Bone marrow (tissue), 2 donors: ENCODE data around the gene PDE3B.
"Not testable (repeated sequence)": the region's sequence is repeated elsewhere in the genome, so short reads cannot be mapped to it uniquely, and the experiment has no call there.

Experiments used
- DNase-seq, 2 donors: peaks; one replicate each; lab custom pipeline; 2025; lab: John Stamatoyannopoulos, UW

PDE3B gene

DNA sequence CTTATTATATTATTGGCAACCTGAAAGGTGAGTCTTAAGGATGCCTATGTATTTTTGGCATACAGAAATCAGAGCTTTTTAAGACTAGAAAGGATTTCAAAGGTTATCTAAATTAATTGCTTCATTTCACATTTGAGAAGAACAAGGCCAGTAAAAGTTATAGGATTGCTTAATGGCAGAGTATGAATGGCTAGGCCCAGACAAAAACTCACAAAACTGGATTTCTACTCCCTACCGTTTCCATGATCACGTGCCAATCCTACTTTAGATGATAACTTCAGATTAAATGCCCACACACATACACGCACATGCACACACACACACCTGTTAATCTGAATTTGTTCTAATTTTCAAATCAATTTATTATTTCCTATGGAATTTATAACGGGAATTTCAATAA, 1.8 kb upstream of the PDE3B start:
- no peak for DNase-seq

DNA sequence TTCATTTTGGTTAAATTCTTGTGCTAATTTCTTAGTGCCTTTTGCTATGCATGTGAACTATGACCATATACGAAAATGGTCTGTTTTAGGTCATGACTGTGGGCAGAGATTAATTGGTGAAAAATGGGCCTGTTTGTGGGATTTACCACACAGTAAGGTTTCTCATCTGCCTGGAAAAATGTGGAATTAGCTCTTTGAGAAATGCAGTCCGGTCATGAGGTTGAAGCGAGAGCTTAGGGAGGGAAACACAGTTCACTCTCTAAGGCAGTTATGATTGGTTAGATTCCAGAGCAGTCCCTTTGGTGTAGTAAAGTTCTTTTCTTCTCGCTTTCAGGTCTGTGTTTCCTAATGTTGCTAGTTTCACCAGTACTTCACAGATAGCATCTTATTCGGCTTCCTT, 1.2 kb upstream of the PDE3B start:
- DNase-seq: no peak

DNA sequence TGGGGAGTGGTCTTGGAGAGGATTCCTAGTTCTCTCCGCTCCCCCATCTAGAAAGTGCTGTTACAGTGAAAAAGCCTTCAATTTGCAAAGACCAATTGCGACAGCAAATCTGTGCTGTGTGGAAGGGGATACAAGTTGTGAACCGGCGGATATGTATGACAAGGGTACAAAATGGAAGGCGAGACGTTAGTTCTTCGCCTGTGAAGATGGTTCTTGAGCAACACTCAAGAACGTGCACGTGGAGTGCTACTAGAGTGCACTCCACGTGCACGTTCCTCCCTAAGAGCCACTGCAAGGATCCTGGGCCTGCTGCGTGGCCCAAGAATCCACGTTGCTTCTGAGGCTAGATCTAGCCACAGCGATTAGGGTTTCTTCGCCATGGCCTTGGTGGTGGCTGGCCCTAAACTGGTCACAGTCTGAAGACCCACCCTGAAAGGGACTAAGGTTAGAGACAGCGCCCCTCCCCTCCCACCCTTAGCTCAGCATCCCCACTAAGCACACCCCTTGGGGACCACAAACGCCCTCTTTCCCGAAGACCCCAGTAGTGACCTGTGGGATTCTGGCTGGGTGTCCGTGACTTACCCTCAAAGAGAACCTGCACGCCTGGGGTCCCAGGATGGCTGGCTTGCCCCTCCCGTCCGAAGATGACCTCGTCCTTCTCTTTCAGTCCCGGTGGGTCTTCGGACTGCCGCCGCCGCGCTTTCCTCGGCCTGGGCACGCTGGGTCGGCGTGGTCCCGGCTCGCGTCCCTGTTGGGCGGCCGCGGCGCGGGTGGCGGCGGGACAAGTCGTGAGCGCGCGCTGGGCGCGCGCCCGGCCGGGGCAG, 519 bp upstream of the PDE3B start:
- no peak for DNase-seq

DNA sequence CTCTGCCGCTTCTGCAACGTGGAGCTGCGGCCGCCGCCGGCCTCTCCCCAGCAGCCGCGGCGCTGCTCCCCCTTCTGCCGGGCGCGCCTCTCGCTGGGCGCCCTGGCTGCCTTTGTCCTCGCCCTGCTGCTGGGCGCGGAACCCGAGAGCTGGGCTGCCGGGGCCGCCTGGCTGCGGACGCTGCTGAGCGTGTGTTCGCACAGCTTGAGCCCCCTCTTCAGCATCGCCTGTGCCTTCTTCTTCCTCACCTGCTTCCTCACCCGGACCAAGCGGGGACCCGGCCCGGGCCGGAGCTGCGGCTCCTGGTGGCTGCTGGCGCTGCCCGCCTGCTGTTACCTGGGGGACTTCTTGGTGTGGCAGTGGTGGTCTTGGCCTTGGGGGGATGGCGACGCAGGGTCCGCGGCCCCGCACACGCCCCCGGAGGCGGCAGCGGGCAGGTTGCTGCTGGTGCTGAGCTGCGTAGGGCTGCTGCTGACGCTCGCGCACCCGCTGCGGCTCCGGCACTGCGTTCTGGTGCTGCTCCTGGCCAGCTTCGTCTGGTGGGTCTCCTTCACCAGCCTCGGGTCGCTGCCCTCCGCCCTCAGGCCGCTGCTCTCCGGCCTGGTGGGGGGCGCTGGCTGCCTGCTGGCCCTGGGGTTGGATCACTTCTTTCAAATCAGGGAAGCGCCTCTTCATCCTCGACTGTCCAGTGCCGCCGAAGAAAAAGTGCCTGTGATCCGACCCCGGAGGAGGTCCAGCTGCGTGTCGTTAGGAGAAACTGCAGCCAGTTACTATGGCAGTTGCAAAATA, 816 bp downstream of the PDE3B start:
- peak; percentile 8 to 58 for DNase-seq

DNA sequence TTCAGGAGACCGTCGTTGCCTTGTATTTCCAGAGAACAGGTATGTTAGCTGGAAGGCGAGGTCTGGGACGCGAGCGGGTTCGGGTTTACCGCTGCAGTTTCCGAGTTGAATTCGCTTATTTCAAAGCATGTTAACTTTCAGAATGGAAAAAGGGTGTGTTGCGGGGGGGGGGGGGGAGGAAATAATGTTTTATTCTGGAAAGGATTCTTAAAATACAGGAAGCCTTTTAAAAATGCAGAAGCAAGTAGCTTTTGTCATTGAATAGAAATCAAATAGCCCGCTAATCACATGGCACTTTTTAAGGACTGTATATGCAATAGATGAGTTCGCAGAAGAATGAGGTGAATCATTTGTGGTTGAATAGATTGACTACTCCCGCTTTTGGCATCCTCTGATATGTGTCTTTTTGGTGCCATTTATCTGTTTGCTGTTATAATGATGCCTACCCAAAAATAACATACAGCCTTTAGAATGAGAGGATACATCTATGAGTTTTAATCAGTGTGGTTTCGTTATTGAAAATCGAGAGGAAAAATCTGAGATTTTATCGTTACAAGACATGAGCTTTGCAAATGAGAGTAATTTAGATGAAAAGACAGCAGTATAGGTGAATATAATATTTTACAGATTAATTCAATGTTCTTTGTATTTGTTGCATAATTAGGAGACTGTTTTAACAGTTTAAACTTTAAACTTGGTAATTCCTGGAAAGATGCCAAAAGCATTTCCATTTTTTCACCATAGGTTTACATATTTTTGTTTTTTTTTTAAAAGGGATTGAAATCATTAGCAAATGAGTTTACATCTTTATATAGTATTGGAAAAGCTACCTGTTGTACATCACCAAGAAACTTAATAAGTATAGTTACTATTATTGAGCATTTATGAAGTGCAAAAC, 1.7 kb downstream of the PDE3B start:
- peak; percentile 37 to 58 for DNase-seq

DNA sequence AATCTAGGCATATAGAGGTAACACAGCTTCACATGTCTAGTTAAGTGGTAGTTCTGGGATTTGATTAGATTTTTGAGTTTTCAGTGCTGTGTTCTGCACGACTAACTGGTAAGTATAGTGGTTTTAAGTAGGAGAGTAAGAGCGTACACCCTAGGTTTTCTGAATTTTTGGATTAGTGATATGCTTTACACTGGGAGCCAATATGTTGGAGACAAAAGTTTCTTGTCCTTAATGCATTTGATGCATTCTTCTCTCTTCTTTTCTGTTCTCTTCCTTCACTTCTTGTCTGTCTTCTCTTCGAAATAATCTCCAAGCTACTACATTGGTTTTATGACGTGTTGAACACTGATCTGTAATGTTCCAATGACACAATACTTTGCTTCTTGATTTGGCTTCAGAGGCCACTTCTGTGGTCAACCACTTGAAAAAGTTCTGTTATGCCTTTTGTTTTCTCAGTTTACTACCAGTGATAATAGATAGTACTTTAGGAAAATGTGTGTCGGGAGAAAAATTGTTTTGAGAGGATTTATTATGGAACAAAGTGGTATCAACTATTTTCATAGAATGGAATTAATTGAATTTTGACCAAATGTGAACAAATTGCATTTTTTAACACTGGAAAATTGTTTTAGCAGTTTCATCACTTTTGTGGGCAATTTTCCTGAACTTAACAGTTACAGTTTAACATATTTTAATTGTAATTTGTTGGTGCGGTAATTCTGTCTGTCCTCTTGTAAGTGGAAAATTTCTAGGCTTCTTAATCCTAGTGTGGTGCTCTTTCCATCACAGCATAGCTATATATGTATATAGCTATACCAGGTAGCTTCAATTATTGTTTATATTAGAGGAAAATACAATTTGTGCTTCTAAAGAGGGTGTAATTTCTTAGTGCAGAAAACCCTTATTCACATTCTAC, 2.6 kb downstream of the PDE3B start:
- peak in 1 of 2 donors; percentile 5 for DNase-seq

DNA sequence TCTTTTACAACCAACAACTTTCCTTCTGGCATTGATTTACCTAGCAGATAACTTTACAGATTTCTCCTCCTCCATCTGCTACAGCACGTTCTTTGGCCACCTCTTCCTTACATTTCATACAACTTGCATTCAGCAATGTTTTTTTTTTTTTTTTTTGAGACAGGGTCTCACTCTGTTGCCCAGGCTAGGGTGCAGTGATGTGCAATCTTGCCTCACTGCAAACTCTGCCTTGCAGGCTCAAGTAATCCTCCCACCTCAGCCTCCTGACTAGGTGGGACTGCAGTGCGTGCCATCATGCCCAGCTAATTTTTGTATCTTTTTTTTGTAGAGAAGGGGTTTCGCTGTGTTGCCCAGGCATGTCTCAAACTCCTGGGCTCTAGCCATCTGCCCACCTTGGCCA, 6.5 kb downstream of the PDE3B start:
- DNase-seq: no peak

DNA sequence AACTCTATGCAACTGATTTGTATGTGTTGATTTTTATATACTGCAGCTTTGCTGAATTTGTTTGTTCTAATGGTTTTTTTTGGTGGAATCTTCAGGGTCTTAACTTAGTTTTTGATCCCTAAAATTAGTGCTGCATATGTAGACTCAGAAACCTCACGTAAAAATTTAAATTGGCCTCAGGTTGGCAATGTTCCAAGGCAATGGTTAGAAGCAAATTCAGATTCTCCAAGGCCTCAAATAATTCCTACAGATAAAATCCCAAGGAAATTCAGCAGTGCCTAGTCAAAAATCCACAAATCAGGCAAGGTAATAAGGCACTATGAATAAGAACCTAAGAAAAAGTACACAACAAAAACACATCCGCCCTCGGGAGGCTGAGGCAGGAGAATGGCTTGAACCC, 9.5 kb downstream of the PDE3B start:
- DNase-seq: no peak

DNA sequence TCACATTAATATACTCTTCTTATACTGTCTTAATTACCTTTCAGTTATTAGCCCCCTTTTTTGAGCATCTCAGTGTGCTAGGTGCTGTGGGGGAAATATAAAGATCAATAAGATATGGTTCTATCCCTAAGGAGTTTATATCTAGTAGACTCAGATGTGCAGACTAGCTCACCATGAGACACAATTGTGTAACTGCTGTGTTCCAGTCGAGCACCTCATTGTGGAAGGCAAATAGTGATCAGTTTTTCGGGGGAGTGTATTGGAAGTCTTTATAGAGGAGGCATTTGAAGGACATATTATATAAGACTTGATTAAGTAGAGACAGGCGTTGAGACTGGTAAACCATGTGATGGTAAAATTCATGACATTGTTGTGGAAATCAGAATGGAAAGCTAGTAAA, 11.8 kb downstream of the PDE3B start:
- DNase-seq: no peak

DNA sequence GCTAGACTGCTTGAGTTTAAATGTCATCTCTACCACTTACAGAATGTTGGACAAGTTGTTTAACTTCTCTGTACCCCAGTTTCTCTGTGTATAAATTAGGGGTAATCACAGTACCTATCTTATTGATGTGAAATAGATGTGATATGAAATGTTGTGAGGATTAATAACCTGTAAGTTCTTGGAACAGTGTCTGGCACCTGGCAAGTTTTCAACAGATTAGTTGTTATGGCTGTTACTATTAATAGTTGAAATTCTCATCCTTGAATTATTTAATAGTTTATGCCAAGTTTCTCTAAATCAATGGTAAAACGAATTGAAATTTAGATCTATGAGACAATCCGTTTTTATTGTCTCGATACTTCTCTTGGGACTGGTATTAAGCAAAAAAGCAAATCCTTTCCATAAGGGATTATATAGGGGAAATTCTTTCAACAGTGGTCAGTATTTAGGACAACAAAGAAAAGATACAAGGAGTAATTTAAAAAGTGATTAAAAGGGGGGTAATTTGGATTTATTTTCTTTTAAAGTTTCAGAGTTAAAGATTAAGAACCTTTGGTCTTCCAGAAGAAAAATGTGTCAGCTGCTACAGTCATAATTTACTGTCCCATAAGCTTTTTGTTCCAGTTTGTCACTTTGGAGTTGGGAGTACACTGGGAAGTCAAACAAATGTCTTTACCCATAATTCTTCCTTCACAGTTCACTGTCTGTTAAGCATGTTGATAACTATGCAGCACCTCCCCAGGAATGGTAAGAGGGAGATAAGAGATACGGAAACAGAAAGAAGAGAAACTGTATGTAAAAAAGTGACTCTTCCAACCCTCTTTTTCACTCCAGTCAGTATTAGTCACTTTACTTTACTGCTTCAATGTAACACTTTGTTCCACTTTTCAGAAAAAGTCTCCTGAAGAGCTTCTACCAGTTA, 13.2 kb downstream of the PDE3B start:
- DNase-seq: peak in 1 of 2 donors; percentile 28

DNA sequence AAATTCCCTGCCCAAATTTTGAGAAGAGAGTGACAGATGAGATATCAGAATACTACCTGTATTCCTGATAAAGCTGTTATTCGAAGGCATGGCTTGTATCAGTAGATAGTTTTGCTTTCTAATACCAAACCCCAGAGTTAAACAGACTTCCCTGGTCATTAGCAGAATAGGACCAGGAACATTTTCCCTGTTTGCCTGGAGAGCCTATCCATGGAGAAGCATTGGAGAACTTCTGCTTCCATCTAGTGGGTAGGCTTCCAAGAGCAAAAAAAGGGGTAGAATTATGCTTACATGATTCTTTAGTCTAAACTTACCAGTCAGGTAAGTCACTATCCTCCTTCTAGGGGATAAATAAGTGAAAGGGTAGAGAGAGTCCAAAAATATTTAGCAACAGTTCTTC, 14.2 kb downstream of the PDE3B start:
- DNase-seq: no peak

DNA sequence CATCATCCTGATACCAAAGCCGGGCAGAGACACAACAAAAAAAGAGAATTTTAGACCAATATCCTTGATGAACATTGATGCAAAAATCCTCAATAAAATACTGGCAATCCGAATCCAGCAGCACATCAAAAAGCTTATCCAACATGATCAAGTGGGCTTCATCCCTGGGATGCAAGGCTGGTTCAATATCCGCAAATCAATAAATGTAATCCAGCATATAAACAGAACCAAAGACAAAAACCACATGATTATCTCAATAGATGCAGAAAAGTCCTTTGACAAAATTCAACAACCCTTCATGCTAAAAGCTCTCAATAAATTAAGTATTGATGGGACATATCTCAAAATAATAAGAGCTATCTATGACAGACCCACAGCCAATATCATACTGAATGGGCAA, 21.3 kb downstream of the PDE3B start:
- not testable (repeated sequence) for DNase-seq

DNA sequence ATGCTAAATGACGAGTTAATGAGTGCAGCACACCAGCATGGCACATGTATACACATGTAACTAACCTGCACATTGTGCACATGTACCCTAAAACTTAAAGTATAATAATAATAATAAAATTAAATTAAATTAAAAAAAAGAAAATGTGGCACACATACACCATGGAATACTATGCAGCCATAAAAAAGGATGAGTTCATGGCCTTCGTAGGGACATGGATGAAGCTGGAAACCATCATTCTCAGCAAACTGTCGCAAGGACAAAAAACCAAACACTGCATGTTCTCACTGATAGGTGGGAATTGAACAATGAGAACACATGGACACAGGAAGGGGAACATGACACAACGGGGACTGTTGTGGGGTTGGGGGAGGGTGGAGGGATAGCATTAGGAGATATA, 23.7 kb downstream of the PDE3B start:
- not testable (repeated sequence) for DNase-seq

DNA sequence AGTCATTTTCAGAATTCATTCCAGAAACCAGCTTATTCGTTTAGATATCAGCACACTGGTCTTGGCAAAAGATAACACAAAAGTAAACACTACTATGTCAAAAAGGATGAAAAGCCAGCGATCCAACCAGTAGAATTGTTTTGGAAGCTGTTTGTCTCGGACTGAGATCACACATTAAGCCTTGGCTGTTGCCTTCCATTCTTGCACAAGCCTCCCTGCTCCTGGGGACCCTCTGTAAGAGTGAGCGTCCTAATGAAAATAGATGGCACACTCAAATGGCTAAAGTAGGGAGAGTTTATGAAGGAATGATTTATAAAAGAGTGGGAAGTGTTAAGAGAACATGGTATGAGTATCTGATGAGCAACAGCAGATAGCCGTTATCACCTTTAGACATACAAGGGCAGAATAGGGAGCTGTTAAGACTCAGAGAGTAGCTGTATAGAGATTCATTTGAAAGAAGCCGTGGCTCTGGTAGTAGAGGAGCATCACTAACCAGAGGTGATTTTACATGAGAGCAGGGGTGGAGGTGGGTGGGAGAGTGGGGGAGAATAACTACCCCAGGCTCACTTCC, 25.2 kb downstream of the PDE3B start:
- DNase-seq: no peak

DNA sequence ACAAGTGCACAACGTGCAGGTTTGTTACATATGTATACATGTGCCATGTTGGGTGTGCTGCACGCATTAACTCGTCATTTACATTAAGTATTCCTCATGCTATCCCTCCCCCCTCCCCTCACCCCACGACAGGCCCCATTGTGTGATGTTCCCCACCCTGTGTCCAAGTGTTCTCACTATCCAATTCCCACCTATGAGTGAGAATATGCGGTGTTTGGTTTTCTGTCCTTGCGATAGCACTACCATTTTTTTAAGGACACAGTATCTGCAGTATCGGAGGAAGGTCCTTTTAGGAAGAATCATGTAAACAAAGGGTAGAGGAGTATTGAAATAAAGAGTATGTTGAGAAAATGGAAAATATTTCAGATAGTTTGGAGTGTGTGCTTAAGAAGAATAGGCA, 25.9 kb downstream of the PDE3B start:
- DNase-seq: no peak

DNA sequence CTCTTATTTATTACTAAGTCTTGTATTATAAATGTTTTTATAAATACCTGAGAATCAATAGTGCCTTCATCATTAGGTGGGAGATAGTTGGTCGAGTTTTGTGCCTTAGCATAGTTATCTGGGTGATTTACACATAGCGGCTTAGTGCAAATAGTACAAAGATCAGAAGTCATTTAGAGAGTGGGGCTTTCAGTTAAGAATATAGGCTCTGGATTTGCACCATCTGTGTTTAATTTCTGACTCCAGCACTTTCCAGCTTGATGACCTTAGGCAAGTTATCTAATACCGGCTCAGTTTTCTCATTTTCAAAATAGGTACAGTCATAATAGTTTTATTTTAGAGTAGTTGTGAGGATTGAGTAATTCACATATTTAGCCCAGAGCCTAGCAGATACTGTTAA, 26.4 kb downstream of the PDE3B start:
- DNase-seq: no peak

DNA sequence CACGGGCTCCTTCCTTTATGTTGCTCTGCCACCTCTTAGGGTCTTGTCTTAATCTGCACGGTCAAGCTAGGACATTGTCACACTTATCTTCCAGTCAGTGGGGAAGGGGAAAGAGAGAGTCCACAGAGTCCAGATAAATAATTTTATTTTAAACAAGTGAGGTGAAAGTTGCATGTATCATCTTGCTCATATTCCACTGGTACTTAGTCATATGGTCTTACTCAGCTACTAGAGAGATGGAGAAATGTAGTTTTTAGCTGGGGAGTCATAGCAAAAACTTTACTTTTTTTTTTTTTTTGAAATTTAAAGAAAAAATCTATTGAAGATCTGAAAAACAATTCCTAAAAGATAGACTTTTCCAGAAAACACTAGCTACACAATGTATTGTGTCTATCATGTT, 29.0 kb downstream of the PDE3B start:
- DNase-seq: no peak

DNA sequence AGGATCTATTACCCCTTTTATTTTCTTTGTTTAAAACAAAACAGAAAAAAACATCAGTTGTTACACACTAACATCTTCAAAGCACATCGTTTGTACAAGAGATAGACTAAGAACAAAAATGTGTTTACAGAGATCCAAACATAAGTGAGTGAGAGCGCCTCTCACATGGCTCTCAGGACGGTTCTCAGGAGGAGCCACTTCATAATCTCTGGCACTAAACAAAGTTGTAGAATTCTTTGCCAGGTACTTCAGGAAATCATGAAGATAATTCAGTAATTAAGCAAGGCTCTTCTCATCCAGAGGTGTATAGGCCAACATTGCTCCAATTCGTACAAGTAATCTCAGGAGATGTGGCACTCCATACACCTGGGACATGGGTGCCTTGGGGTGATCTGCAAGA, 29.8 kb downstream of the PDE3B start:
- no peak for DNase-seq

DNA sequence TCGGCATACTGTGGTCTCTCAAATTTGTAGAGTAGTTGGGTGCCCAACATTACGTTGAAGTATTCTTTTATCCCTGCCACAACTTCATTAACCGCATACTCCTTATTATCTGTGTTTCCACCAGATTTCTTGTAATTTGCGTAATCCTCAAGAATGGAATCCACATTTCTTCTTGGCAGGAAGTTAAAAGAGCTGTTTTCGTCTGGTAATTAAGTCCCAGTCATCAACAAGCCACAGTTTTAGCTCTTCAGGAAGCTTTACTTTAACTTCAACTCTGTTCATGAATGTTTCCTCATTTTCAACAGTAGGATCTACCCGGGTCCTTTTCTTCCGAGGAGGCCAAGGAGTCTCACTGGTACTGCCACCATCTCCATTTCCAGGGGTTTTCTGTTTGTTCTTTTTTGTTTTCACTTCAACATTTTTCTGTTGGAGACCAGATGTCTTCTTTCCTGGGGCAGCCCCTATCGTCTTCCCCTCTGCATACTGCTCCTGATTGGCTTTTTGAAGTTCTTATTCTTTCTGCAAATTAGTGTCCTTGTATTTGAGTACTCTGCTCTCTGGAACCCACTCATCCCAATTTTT, 30.3 kb downstream of the PDE3B start:
- DNase-seq: peak in 1 of 2 donors; percentile 77
